ENCODE data around the gene TRPV4.
A peak's percentile ranks its signal among the peaks of the same experiment; 100 is the strongest.

Gene TRPV4

DNA sequence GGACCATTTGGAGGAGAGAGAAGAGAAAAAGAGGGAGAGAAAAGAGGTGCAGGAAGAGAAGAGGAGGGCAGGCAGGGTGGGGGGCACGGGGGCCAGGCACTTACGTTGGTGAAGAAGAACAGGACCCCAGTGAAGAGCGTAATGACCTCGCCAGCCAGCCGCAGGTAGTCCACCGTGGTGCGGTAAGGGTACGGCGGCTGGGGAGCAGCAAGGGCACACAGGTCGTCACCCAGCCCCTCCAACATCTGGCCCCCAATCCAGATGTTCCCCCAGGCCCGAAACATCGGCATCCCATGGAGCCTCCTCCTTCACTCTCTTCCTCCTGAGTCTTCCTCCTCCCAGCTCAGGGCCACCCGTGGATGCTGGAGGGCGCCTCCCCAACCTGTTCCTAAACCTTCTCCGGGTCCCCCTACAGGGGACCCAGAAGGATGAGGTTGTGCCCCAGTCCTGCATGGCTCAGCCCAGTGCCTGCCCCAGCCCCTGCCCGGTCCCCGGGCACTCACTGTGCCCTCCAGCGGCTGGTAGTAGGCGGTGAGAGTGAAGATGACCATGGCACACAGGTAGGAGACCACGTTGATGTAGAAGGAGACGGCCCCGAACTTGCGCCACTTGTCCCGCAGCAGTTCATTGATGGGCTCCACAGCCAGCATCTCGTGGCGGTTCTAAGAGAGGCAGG, 39.2 kb downstream of the TRPV4 start (continued):
- TF ChIP-seq, protein P1, sequence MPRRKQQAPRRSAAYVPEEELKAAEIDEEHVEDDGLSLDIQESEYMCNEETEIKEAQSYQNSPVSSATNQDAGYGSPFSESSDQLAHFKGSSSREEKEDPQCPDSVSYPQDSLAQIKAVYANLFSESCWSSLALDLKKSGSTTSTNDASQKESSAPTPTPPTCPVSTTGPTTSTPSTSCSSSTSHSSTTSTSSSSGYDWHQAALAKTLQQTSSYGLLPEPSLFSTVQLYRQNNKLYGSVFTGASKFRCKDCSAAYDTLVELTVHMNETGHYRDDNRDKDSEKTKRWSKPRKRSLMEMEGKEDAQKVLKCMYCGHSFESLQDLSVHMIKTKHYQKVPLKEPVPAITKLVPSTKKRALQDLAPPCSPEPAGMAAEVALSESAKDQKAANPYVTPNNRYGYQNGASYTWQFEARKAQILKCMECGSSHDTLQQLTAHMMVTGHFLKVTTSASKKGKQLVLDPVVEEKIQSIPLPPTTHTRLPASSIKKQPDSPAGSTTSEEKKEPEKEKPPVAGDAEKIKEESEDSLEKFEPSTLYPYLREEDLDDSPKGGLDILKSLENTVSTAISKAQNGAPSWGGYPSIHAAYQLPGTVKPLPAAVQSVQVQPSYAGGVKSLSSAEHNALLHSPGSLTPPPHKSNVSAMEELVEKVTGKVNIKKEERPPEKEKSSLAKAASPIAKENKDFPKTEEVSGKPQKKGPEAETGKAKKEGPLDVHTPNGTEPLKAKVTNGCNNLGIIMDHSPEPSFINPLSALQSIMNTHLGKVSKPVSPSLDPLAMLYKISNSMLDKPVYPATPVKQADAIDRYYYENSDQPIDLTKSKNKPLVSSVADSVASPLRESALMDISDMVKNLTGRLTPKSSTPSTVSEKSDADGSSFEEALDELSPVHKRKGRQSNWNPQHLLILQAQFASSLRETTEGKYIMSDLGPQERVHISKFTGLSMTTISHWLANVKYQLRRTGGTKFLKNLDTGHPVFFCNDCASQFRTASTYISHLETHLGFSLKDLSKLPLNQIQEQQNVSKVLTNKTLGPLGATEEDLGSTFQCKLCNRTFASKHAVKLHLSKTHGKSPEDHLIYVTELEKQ (tag by site-specific recombination; IDR thresholded peaks at IDR 0.05; ENCODE audit: borderline replicate concordance), result no peak
- no peak for TF ChIP-seq ZNF76 (tag by site-specific recombination; IDR thresholded peaks at IDR 0.05; ENCODE audit: borderline replicate concordance, low read depth)

DNA sequence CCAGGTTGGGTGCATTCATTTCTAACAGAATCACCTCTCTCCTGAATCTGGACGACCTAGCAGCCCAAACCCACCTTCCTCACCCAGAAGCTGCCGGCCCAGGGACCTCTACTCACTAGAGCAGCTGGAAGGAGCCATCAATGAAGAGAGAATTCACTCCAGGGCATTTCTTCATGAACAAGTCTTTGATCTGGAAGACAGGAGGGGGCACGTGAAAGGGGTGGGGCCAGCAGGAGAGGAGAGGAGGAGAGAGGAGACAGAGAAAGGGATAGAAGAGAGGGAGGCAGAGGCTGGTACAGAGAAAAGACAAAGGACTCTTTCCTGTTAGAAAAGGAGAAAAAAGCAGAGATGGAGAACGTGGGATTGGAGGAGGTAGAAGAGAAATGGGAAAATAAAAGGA, 39.8 kb downstream of the TRPV4 start:
- no peak for TF ChIP-seq ZNF791 (tag by site-specific recombination; IDR thresholded peaks at IDR 0.05)
- peak; percentile 34 for TF ChIP-seq ZBTB17 (tag by site-specific recombination; IDR thresholded peaks at IDR 0.05)
- TF ChIP-seq PRDM1 (tag by site-specific recombination; IDR thresholded peaks at IDR 0.05), result 0 out of 2 replicates have a peak, but pooled peaks have one; percentile 48
- no peak for TF ChIP-seq ZNF266 (tag by site-specific recombination; IDR thresholded peaks at IDR 0.05; ENCODE audit: low read depth)
- TF ChIP-seq ZFP69B (tag by site-specific recombination; IDR thresholded peaks at IDR 0.05), result no peak
- TF ChIP-seq, protein P2, sequence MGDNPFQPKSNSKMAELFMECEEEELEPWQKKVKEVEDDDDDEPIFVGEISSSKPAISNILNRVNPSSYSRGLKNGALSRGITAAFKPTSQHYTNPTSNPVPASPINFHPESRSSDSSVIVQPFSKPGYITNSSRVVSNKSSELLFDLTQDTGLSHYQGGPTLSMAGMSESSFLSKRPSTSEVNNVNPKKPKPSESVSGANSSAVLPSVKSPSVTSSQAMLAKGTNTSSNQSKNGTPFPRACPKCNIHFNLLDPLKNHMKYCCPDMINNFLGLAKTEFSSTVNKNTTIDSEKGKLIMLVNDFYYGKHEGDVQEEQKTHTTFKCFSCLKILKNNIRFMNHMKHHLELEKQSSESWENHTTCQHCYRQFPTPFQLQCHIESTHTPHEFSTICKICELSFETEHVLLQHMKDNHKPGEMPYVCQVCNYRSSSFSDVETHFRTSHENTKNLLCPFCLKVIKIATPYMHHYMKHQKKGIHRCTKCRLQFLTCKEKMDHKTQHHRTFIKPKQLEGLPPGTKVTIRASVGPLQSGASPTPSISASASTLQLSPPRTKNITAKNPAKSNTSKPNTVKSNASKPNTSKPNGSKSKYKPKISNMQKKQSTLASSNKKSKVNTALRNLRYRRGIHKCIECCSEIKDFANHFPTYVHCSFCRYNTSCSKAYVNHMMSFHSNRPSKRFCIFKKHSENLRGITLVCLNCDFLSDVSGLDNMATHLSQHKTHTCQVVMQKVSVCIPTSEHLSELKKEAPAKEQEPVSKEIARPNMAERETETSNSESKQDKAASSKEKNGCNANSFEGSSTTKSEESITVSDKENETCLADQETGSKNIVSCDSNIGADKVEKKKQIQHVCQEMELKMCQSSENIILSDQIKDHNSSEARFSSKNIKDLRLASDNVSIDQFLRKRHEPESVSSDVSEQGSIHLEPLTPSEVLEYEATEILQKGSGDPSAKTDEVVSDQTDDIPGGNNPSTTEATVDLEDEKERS (tag by site-specific recombination; IDR thresholded peaks at IDR 0.05), result no peak
- Histone ChIP-seq H3K4me3 (ENCODE audit: low read depth, low read length) (no peak overlapping the region), H3K27ac (ENCODE audit: extremely low read depth, low read depth, low read length) (no peak overlapping the region), H3K36me3 (ENCODE audit: control insufficient read depth in 2 of 2, insufficient read depth in 1 of 2, low read length in 2 of 2) (peaks cover 0 to 1% of the 10 kb centered on the region in 2 experiments; a peak in 1 of 3 replicates), H3K9me3 (ENCODE audit: control insufficient read depth, insufficient read depth, low read depth, low read length) (no peaks in the 10 kb centered on the region), H3K4me1 (ENCODE audit: control insufficient read depth, insufficient read depth, low read length) (no peaks in the 10 kb centered on the region)
- CTCF ChIA-PET, result interaction anchor here (0.6 kb wide), 1 partner anchor 120 kb away, joined by 3 read pairs; no protein-coding TSS in a partner anchor
- POLR2A ChIA-PET, result interaction anchor here (0.6 kb wide), 1 partner anchor 316 kb away, joined by 3 read pairs; the partner anchor contains the start of genes KCTD10 and UBE3B

DNA sequence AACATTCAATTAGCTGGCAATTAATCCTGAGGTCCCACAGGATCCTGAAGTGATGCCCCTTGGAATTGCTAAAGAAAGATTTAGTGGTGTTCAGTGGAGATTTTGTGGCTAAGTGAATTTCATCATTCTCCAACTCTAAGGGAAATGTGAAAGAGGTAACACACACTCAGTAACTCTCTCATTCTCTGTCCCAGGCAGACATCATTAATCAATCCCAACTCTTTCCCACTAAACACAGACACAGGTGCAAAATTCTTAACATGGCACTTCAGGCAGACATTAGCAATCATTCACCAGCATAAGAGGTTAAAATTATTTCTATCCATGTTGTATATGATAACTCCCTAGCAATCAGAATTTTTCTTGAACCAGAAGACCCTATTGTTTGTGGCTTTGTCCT, 40.2 kb downstream of the TRPV4 start:
- Histone ChIP-seq H3K27ac (ENCODE audit: extremely low read depth, low read depth, low read length) (no peak overlapping the region), H3K4me1 (ENCODE audit: control insufficient read depth, insufficient read depth, low read length) (no peaks in the 10 kb centered on the region), H3K36me3 (ENCODE audit: control insufficient read depth in 2 of 2, insufficient read depth in 1 of 2, low read length in 2 of 2) (peaks cover 0 to 5% of the 10 kb centered on the region in 2 experiments; a peak in 1 of 3 replicates), H3K4me3 (ENCODE audit: low read depth, low read length) (no peak overlapping the region), H3K9me3 (ENCODE audit: control insufficient read depth, insufficient read depth, low read depth, low read length) (no peaks in the 10 kb centered on the region)
- POLR2A ChIA-PET, result no interaction called here
- TF ChIP-seq ZNF133 (tag by site-specific recombination; IDR thresholded peaks at IDR 0.05) (no peak), ZNF114 (tag by site-specific recombination; IDR thresholded peaks at IDR 0.05) (no peak), IKZF3 (tag by site-specific recombination; IDR thresholded peaks at IDR 0.05) (no peak), ZNF112 (tag by site-specific recombination; IDR thresholded peaks at IDR 0.05) (no peak), ZNF23 (tag by site-specific recombination; IDR thresholded peaks at IDR 0.05; ENCODE audit: borderline replicate concordance) (peak; percentile 92), ZNF138 (tag by site-specific recombination; IDR thresholded peaks at IDR 0.05; ENCODE audit: borderline replicate concordance) (no peak), ZBTB17 (tag by site-specific recombination; IDR thresholded peaks at IDR 0.05) (peak; percentile 91), HOXD13 (CRISPR knock-in tag; IDR thresholded peaks at IDR 0.05; ENCODE audit: borderline replicate concordance) (no peak), ZNF560 (tag by site-specific recombination; IDR thresholded peaks at IDR 0.05; ENCODE audit: borderline replicate concordance) (no peak)
- CTCF ChIA-PET, result interaction anchor here (0.6 kb wide), 1 partner anchor 120 kb away, joined by 3 read pairs; no protein-coding TSS in a partner anchor
